Measurements from ENCODE around the gene LSAMP. TPM values are rescaled to one million over a fixed set of nuclear protein-coding genes. Genes with fewer than 3 reads are reported as not detected.

The LSAMP gene
- total RNA-seq, 1 experiment from 2014 or later: 5.7 TPM

DNA sequence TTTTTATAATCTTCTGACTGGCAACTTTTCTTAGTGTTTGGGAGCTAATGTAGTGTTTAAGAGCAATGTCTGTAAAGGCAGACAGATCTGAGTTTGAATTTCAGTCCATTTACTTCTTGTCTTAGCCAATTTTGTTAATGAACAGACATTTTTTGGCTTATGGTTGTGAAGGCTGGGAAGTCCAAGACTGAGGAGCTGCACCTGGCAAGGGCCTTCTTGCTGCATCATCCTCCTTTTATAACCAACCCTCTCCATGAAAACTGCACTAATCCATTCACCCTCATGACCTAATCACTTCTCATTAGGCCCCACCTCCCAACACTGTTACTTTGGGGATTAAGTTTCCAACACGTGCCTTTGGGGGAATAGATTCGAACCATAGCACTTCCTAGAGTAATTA, 657.5 kb downstream of the LSAMP start:
- Mint-ChIP-seq H3K27me3 (ENCODE audit: low read depth) (no peaks in the 10 kb centered on the region), H3K9me3 (peaks cover 20% of the 10 kb centered on the region), H3K4me1 (peaks cover 24% of the 10 kb centered on the region), H3K27ac (no peak overlapping the region), H3K36me3 (peaks cover 16% of the 10 kb centered on the region; the same call in 1 of the 2 replicates), H3K4me3 (no peak overlapping the region)
- ATAC-seq (no peak), DNase-seq (ENCODE audit: low spot score) (no peak)
- POLR2A ChIA-PET: no interaction called here
- CTCF ChIA-PET: interaction anchor here (2.0 kb wide), 1 partner anchor 27 kb away, joined by 6 read pairs; no protein-coding TSS in a partner anchor
- TF ChIP-seq, protein P1, sequence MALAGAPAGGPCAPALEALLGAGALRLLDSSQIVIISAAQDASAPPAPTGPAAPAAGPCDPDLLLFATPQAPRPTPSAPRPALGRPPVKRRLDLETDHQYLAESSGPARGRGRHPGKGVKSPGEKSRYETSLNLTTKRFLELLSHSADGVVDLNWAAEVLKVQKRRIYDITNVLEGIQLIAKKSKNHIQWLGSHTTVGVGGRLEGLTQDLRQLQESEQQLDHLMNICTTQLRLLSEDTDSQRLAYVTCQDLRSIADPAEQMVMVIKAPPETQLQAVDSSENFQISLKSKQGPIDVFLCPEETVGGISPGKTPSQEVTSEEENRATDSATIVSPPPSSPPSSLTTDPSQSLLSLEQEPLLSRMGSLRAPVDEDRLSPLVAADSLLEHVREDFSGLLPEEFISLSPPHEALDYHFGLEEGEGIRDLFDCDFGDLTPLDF (CRISPR knock-in tag; IDR thresholded peaks at IDR 0.05): no peak
- TF ChIP-seq, protein P2, sequence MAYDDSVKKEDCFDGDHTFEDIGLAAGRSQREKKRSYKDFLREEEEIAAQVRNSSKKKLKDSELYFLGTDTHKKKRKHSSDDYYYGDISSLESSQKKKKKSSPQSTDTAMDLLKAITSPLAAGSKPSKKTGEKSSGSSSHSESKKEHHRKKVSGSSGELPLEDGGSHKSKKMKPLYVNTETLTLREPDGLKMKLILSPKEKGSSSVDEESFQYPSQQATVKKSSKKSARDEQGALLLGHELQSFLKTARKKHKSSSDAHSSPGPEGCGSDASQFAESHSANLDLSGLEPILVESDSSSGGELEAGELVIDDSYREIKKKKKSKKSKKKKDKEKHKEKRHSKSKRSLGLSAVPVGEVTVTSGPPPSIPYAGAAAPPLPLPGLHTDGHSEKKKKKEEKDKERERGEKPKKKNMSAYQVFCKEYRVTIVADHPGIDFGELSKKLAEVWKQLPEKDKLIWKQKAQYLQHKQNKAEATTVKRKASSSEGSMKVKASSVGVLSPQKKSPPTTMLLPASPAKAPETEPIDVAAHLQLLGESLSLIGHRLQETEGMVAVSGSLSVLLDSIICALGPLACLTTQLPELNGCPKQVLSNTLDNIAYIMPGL (CRISPR knock-in tag; IDR thresholded peaks at IDR 0.05): no peak

DNA sequence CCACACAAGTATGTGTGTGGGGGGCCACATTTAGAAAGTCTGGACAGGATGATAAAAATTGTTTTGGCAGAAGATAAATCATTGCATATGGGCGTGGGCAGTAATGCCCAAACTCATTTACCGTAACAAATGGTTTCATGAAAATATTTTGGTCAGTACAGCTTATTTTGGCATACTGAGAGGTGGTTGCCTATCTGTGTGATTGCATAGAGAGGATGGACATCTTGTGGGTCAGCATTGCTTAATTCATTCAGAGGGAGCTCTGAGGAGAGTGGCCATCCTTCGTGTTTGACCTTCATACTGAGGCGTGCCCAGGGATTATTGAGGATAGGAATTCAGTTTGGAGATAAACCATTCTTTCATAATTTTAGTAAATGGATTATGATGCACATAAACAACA, 659.5 kb downstream of the LSAMP start:
- H3K27me3 Mint-ChIP-seq (ENCODE audit: low read depth): no peaks in the 10 kb centered on the region
- CTCF ChIA-PET: interaction anchor here (1.3 to 2.1 kb wide), 3 partner anchors 39 to 959 kb away, joined by 4 to 8 read pairs (median 4); partner anchors contain the start of gene ZBTB20
- peaks cover 9% of the 10 kb centered on the region for H3K9me3 Mint-ChIP-seq
- ATAC-seq: no peak
- DNase-seq (ENCODE audit: low spot score): no peak
- no peak overlapping the region for H3K4me3 Mint-ChIP-seq
- peaks cover 14% of the 10 kb centered on the region for H3K4me1 Mint-ChIP-seq
- POLR2A ChIA-PET: no interaction called here
- no peak for TF ChIP-seq TEAD4 (CRISPR knock-in tag; IDR thresholded peaks at IDR 0.05)
- TF ChIP-seq, protein P3, sequence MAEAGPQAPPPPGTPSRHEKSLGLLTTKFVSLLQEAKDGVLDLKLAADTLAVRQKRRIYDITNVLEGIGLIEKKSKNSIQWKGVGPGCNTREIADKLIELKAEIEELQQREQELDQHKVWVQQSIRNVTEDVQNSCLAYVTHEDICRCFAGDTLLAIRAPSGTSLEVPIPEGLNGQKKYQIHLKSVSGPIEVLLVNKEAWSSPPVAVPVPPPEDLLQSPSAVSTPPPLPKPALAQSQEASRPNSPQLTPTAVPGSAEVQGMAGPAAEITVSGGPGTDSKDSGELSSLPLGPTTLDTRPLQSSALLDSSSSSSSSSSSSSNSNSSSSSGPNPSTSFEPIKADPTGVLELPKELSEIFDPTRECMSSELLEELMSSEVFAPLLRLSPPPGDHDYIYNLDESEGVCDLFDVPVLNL (CRISPR knock-in tag; IDR thresholded peaks at IDR 0.05; ENCODE audit: borderline replicate concordance, low read depth): no peak
- no peak for TF ChIP-seq ATF1 (CRISPR knock-in tag; IDR thresholded peaks at IDR 0.05)
- no peak for TF ChIP-seq FOXP1 (CRISPR knock-in tag; IDR thresholded peaks at IDR 0.05; ENCODE audit: borderline replicate concordance)
- no peak for TF ChIP-seq RORB (CRISPR knock-in tag; IDR thresholded peaks at IDR 0.05)
- no peak for TF ChIP-seq JUN (CRISPR knock-in tag; IDR thresholded peaks at IDR 0.05)
- TF ChIP-seq EMX1 (CRISPR knock-in tag; IDR thresholded peaks at IDR 0.05): no peak
- TF ChIP-seq HMGA2 (CRISPR knock-in tag; IDR thresholded peaks at IDR 0.05): no peak
- TF ChIP-seq, protein P4, sequence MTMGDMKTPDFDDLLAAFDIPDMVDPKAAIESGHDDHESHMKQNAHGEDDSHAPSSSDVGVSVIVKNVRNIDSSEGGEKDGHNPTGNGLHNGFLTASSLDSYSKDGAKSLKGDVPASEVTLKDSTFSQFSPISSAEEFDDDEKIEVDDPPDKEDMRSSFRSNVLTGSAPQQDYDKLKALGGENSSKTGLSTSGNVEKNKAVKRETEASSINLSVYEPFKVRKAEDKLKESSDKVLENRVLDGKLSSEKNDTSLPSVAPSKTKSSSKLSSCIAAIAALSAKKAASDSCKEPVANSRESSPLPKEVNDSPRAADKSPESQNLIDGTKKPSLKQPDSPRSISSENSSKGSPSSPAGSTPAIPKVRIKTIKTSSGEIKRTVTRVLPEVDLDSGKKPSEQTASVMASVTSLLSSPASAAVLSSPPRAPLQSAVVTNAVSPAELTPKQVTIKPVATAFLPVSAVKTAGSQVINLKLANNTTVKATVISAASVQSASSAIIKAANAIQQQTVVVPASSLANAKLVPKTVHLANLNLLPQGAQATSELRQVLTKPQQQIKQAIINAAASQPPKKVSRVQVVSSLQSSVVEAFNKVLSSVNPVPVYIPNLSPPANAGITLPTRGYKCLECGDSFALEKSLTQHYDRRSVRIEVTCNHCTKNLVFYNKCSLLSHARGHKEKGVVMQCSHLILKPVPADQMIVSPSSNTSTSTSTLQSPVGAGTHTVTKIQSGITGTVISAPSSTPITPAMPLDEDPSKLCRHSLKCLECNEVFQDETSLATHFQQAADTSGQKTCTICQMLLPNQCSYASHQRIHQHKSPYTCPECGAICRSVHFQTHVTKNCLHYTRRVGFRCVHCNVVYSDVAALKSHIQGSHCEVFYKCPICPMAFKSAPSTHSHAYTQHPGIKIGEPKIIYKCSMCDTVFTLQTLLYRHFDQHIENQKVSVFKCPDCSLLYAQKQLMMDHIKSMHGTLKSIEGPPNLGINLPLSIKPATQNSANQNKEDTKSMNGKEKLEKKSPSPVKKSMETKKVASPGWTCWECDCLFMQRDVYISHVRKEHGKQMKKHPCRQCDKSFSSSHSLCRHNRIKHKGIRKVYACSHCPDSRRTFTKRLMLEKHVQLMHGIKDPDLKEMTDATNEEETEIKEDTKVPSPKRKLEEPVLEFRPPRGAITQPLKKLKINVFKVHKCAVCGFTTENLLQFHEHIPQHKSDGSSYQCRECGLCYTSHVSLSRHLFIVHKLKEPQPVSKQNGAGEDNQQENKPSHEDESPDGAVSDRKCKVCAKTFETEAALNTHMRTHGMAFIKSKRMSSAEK (CRISPR knock-in tag; IDR thresholded peaks at IDR 0.05; ENCODE audit: borderline replicate concordance): no peak
- TF ChIP-seq GRHL2 (CRISPR knock-in tag; IDR thresholded peaks at IDR 0.05; ENCODE audit: insufficient replicate concordance, severe bottlenecking): no peak
- TF ChIP-seq SOX15 (CRISPR knock-in tag; IDR thresholded peaks at IDR 0.05): no peak
- TF ChIP-seq, protein P5, sequence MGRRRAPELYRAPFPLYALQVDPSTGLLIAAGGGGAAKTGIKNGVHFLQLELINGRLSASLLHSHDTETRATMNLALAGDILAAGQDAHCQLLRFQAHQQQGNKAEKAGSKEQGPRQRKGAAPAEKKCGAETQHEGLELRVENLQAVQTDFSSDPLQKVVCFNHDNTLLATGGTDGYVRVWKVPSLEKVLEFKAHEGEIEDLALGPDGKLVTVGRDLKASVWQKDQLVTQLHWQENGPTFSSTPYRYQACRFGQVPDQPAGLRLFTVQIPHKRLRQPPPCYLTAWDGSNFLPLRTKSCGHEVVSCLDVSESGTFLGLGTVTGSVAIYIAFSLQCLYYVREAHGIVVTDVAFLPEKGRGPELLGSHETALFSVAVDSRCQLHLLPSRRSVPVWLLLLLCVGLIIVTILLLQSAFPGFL (CRISPR knock-in tag; IDR thresholded peaks at IDR 0.05; ENCODE audit: borderline replicate concordance): no peak
- no peak for TF ChIP-seq SMAD3 (CRISPR knock-in tag; IDR thresholded peaks at IDR 0.05; ENCODE audit: borderline replicate concordance)
- TF ChIP-seq NR2C2 (CRISPR knock-in tag; IDR thresholded peaks at IDR 0.05): no peak
- TF ChIP-seq ZNF121 (CRISPR knock-in tag; IDR thresholded peaks at IDR 0.05): no peak
- TF ChIP-seq ZNF263 (CRISPR knock-in tag; IDR thresholded peaks at IDR 0.05; ENCODE audit: low read depth): no peak
- no peak for TF ChIP-seq SMAD4 (CRISPR knock-in tag; IDR thresholded peaks at IDR 0.05)
- TF ChIP-seq NFE2L1 (CRISPR knock-in tag; IDR thresholded peaks at IDR 0.05): no peak
- TF ChIP-seq, protein P6, sequence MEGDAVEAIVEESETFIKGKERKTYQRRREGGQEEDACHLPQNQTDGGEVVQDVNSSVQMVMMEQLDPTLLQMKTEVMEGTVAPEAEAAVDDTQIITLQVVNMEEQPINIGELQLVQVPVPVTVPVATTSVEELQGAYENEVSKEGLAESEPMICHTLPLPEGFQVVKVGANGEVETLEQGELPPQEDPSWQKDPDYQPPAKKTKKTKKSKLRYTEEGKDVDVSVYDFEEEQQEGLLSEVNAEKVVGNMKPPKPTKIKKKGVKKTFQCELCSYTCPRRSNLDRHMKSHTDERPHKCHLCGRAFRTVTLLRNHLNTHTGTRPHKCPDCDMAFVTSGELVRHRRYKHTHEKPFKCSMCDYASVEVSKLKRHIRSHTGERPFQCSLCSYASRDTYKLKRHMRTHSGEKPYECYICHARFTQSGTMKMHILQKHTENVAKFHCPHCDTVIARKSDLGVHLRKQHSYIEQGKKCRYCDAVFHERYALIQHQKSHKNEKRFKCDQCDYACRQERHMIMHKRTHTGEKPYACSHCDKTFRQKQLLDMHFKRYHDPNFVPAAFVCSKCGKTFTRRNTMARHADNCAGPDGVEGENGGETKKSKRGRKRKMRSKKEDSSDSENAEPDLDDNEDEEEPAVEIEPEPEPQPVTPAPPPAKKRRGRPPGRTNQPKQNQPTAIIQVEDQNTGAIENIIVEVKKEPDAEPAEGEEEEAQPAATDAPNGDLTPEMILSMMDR (IDR thresholded peaks at IDR 0.05): no peak
- no peak overlapping the region for H3K27ac Mint-ChIP-seq
- peaks cover 8% of the 10 kb centered on the region; the same call in 1 of the 2 replicates for H3K36me3 Mint-ChIP-seq
